Germinal center (tissue), 1 donor: ENCODE data around the gene PLB1.

Experiments used
- DNase-seq: peaks from one replicate; pipeline ENCODE4 v3.0.0; 2012; ENCODE audit warnings: mixed read lengths, low spot score

PLB1 gene

GRCh38 chr2:28628506-28628905 lies 132.6 kb downstream of the PLB1 start:
- DNase-seq: no peak

GRCh38 chr2:28628987-28629386 lies 133.1 kb downstream of the PLB1 start:
- no peak for DNase-seq

- DNase-seq: no peak
These were observed 134.1 kb downstream of the PLB1 start for GRCh38 chr2:28629910-28630309.

- no peak for DNase-seq
These were observed 134.5 kb downstream of the PLB1 start for GRCh38 chr2:28630341-28630740.

- no peak for DNase-seq
These were observed 135.8 kb downstream of the PLB1 start for GRCh38 chr2:28631514-28632206.

GRCh38 chr2:28632791-28633190 lies 136.9 kb downstream of the PLB1 start:
- DNase-seq: no peak

- DNase-seq: no peak
These were observed 137.3 kb downstream of the PLB1 start for GRCh38 chr2:28633204-28633603.

- no peak for DNase-seq
These were observed 137.9 kb downstream of the PLB1 start for GRCh38 chr2:28633746-28634145.

GRCh38 chr2:28635191-28635611 lies 139.3 kb downstream of the PLB1 start:
- no peak for DNase-seq

GRCh38 chr2:28636491-28636890 lies 140.6 kb downstream of the PLB1 start:
- no peak for DNase-seq

- DNase-seq: no peak
These were observed 141.5 kb downstream of the PLB1 start for GRCh38 chr2:28637066-28638047.

- DNase-seq: no peak
These were observed 142.2 kb downstream of the PLB1 start for GRCh38 chr2:28638102-28638501.

- no peak for DNase-seq
These were observed 143.3 kb downstream of the PLB1 start for GRCh38 chr2:28639092-28639691.

GRCh38 chr2:28639836-28640235 lies 144.0 kb downstream of the PLB1 start:
- DNase-seq: no peak

- no peak for DNase-seq
These were observed 144.5 kb downstream of the PLB1 start for GRCh38 chr2:28640260-28640907.

- no peak for DNase-seq
These were observed 145.0 kb downstream of the PLB1 start for GRCh38 chr2:28640908-28641300.

- no peak for DNase-seq
These were observed 146.9 kb downstream of the PLB1 start for GRCh38 chr2:28642796-28643195.

GRCh38 chr2:28643327-28643726 lies 147.5 kb downstream of the PLB1 start:
- DNase-seq: no peak

- DNase-seq: no peak
These were observed 148.1 kb downstream of the PLB1 start for GRCh38 chr2:28643911-28644334.

GRCh38 chr2:28644760-28645159 lies 148.9 kb downstream of the PLB1 start:
- no peak for DNase-seq

GRCh38 chr2:28645553-28645952 lies 149.7 kb downstream of the PLB1 start:
- no peak for DNase-seq

- no peak for DNase-seq
These were observed 151.8 kb downstream of the PLB1 start for GRCh38 chr2:28647682-28648081.
